Islet of Langerhans (tissue), 1 donor: ENCODE results near the gene POU6F1.

Source experiments
- FAIRE-seq: peaks from one replicate; lab custom pipeline; 2011; peaks lifted over from hg19 to GRCh38; lab: Jason Lieb, UNC

Gene POU6F1

DNA sequence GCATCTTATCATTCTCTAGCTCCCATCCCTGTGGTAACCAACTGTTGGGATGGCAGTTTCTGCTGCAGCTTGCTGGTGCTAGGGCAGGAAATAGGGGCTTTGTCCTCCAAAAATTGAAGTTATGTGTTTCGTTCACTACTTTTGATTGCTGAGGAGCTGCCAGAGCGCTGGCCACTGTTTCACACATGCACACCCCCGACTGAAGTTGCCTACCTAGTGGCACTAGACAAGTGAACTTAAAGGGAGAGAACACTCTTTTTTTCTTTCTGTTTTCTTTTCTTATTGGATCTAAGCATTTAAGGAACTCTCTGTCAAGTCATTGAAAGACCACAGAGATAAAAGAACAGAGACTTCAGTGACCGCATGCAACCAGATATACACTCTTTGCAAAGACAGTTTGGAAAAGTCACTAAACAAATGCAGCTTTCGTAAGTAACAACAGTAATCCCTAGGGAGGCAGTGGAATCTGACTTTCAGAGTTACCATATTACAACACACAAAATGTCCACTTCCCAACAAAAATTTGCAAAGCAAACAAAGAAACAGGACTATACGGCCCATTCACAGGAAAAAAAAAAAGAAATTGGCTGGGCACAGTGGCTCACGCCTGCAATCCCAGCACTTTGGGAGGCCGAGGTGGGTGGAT is 56.9 kb downstream of the POU6F1 start:
- no peak for FAIRE-seq

- no peak for FAIRE-seq
These were observed 61.6 kb downstream of the POU6F1 start for GRCh38 chr12:51156245-51156765.

DNA sequence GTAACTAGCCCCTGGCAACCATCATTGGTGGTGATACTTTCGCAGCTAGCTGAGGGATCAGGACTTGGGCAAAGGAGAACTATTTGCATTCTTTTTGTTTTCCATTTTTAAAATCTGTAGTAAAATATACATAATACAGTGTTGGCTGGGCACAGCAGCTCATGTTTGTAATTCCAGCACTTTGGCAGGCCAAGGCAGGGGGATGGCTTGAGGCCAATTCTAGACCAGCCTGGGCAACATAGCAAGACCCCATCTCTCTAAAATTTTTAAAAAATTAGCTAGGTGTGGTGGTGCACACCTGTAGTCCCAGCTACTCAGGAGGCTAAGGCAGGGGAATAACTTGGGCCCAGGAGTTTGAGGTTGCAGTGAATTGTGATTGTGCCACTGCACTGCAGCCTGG is 64.9 kb downstream of the POU6F1 start:
- no peak for FAIRE-seq

GRCh38 chr12:51150777-51151176 is 67.1 kb downstream of the POU6F1 start:
- no peak for FAIRE-seq

GRCh38 chr12:51147309-51147708 is 70.6 kb downstream of the POU6F1 start:
- no peak for FAIRE-seq

DNA sequence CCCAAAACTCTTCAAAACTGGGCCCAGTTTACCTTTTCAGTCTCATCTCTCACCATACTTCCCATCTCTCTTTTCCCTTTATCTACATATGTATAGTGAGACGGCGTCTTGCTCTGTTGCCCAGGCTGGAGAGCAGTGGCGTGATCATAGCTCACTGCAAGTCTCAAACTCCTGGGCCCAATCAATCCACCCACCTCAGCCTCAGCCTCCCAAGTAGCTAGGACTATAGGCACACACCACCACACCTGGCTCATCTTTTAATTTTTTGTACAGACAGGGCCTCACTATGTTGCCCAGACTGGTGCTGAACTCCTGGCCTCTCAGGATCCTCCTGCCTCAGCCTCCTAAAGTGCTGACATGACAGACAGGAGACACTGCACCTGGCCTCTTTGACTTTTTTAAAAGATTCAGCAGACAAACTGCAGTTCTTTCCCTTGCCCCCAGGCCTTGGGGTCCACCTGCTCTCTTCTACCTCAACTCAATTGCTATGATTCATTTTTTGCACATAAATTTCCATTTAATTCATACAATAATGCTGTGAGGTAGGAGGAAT is 78.5 kb downstream of the POU6F1 start:
- FAIRE-seq = no peak
